K562 (cell line): ENCODE measurements around the gene CCDC136. TPM values are rescaled to one million over a fixed set of nuclear protein-coding genes. Genes with fewer than 3 reads are reported as not detected.

Source experiments
- BHLHE40 ChIP-seq: IDR thresholded peaks from 2 replicates; pipeline ENCODE4 v1.6.1; 2011; ENCODE audit warnings: low read length, improper control_type of control experiment
- CAMTA2 ChIP-seq: fragments of 250-450 bp; sonication (Bioruptor Pico); conservative IDR thresholded peaks from 2 replicates; pipeline ENCODE4 v1.5.1; 2022
- CCAR2 ChIP-seq: fragments of 200-400 bp; formaldehyde crosslinking; IDR thresholded peaks from 2 replicates; pipeline ENCODE4 v1.6.1; 2017; ENCODE audit warnings: mild to moderate bottlenecking, low read depth, low read length
- CHD1 ChIP-seq: fragments of 200-600 bp; sonication (generic); IDR thresholded peaks from one replicate; pipeline ENCODE4 v1.6.1; 2012; ENCODE audit warnings: mild to moderate bottlenecking, moderate library complexity, low read length, inconsistent platforms
- CTBP1 ChIP-seq: fragments of 450-650 bp; IDR thresholded peaks from 2 replicates; pipeline ENCODE4 v1.6.1; 2016; ENCODE audit warnings: borderline replicate concordance
- ERF ChIP-seq: fragments of 450-650 bp; formaldehyde crosslinking; IDR thresholded peaks from 2 replicates; pipeline ENCODE4 v1.4.0; 2020; ENCODE audit warnings: mild to moderate bottlenecking, mixed read lengths
- HDAC8 ChIP-seq: fragments of 450-650 bp; IDR thresholded peaks from 2 replicates; pipeline ENCODE4 v1.6.1; 2016; ENCODE audit warnings: mild to moderate bottlenecking, missing genetic modification characterization, moderate library complexity, missing compliant biosample characterization
- KHSRP ChIP-seq: fragments of 450-650 bp; IDR thresholded peaks from 2 replicates; pipeline ENCODE4 v1.6.1; 2017
- SUPT5H ChIP-seq: fragments of 450-650 bp; IDR thresholded peaks from 2 replicates; pipeline ENCODE4 v1.6.1; 2016
- TCF3 ChIP-seq: sonication (generic); formaldehyde crosslinking; IDR thresholded peaks from 2 replicates; pipeline ENCODE4 v1.4.0; 2020; ENCODE audit warnings: mild to moderate bottlenecking, missing genetic modification reagents
- ZNF217 ChIP-seq: sonication (generic); formaldehyde crosslinking; IDR thresholded peaks from 2 replicates; pipeline ENCODE4 v1.8.0; 2022; ENCODE audit warnings: mild to moderate bottlenecking, missing genetic modification reagents
- ZNF282 ChIP-seq: sonication (generic); formaldehyde crosslinking; IDR thresholded peaks from 2 replicates; pipeline ENCODE4 v1.8.1; 2023; ENCODE audit warnings: missing genetic modification reagents
- ZNF696 ChIP-seq: fragments of 250-450 bp; sonication (Bioruptor Pico); conservative IDR thresholded peaks from 2 replicates; pipeline ENCODE4 v1.4.0; 2020; ENCODE audit warnings: mild to moderate bottlenecking, moderate library complexity
- ZNF699 ChIP-seq: fragments of 250-450 bp; sonication (Bioruptor Pico); IDR thresholded peaks from 2 replicates; pipeline ENCODE4 v1.8.0; 2021; ENCODE audit warnings: mild to moderate bottlenecking, moderate library complexity; ENCODE audit not compliant: insufficient replicate concordance
- ZNF76 ChIP-seq: fragments of 250-450 bp; sonication (Bioruptor Pico); IDR thresholded peaks from 2 replicates; pipeline ENCODE4 v1.4.0; 2020; ENCODE audit warnings: mild to moderate bottlenecking, moderate library complexity, borderline replicate concordance
- polyA plus RNA-seq, 8 experiments: library from polyadenylated mRNA; depleted of rRNA in 4 of 8; stranded (reverse) in 5 of 8; unstranded in 3 of 8; fragments of >200 nt; fragmentation: Nextera tagmentation in 2 of 8; fragmentation: Illumina TruSeq in 1 of 8; extraction: Ambion mirVana in 2 of 8; extraction: Trizol in 1 of 8; gene quantifications; 2 replicates each; pipeline versions ENCODE4 v1.2.1 to v1.2.3, GENCODE V29; 2011 to 2014; ENCODE audit warnings: inconsistent platforms in 1 of 8, missing spikeins in 1 of 8
- total RNA-seq, 7 experiments: library from RNA; depleted of rRNA in 6 of 7; stranded (reverse); fragments of >200 nt in 6 of 7; fragmentation: Illumina TruSeq in 2 of 7; extraction: Trizol in 2 of 7; gene quantifications; 2 replicates each; pipeline versions ENCODE4 v1.2.1 to v1.2.3, GENCODE V29; 2011 to 2021; ENCODE audit warnings: low replicate concordance in 1 of 7
- TF ChIP-seq, protein P1 (sequence below): fragments of 450-650 bp; IDR thresholded peaks from 2 replicates; pipeline ENCODE4 v1.6.1; 2016; ENCODE audit warnings: antibody characterized with exemption
- TF ChIP-seq, protein P2 (sequence below): fragments of 450-650 bp; IDR thresholded peaks from 2 replicates; pipeline ENCODE4 v1.6.1; 2014; ENCODE audit warnings: low read depth, mild to moderate bottlenecking, moderate library complexity, borderline replicate concordance
- TF ChIP-seq, protein P3 (sequence below): sonication (generic); formaldehyde crosslinking; IDR thresholded peaks from 2 replicates; pipeline ENCODE4 v1.8.0; 2022; ENCODE audit warnings: mild to moderate bottlenecking, low read depth, missing genetic modification reagents
- TF ChIP-seq, protein P4 (sequence below), 2 experiments: fragments of 450-650 bp; conservative IDR thresholded peaks; 2 replicates each; pipeline ENCODE4 v1.6.1; 2017; ENCODE audit warnings: mild to moderate bottlenecking in 2 of 2, moderate library complexity in 2 of 2
- TF ChIP-seq, protein P5 (sequence below), 2 experiments: fragments of 450-650 bp in 1 of 2; sonication (generic) in 1 of 2; formaldehyde crosslinking; conservative IDR thresholded peaks; 2 replicates each; pipeline versions ENCODE4 v1.4.0 to v1.8.1; 2020 to 2022; ENCODE audit warnings: mild to moderate bottlenecking in 1 of 2, missing genetic modification reagents in 1 of 2

The CCDC136 gene
- total and polyA plus RNA-seq, 9 of the 15 experiments (the other 6 are each of a cell fraction or from before 2014, with no cell fraction given), result 2.4 to 40.8 (median 26.5) TPM

DNA sequence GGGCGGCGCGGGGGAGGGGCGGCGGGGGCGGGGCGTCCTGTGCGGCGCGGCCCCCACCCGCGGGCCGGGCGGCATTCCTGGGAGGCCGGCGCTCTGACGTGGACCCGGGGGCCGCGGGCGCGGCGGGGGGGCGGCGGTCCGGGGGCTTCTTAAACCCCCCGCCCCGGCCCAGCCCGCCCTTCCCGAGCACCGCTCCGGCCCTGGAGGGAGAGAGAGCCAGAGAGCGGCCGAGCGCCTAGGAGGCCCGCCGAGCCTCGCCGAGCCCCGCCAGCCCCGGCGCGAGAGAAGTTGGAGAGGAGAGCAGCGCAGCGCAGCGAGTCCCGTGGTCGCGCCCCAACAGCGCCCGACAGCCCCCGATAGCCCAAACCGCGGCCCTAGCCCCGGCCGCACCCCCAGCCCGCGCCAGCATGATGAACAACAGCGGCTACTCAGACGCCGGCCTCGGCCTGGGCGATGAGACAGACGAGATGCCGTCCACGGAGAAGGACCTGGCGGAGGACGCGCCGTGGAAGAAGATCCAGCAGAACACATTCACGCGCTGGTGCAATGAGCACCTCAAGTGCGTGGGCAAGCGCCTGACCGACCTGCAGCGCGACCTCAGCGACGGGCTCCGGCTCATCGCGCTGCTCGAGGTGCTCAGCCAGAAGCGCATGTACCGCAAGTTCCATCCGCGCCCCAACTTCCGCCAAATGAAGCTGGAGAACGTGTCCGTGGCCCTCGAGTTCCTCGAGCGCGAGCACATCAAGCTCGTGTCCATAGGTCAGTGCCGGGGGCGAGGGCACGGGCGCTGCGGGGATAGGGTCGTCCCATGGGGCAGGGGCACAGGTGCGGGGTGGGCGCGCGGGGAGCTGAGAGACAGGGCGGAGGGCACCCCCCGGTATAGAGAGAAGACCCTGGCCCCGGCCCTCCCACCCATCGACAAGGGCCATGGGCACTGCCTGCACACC is 38.7 kb downstream of the CCDC136 start, which contains the start of gene FLNC (continued):
- TF ChIP-seq, protein P1, sequence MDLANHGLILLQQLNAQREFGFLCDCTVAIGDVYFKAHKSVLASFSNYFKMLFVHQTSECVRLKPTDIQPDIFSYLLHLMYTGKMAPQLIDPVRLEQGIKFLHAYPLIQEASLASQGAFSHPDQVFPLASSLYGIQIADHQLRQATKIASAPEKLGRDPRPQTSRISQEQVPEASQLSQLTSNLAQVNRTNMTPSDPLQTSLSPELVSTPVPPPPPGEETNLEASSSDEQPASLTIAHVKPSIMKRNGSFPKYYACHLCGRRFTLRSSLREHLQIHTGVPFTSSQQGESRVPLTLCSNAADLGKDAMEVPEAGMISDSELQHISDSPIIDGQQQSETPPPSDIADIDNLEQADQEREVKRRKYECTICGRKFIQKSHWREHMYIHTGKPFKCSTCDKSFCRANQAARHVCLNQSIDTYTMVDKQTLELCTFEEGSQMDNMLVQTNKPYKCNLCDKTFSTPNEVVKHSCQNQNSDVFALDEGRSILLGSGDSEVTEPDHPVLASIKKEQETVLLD, result peak; percentile 69
- TF ChIP-seq SUPT5H, result peak; percentile 44
- no peak for TF ChIP-seq ZNF696 (CRISPR knock-in tag)
- TF ChIP-seq ZNF699 (CRISPR knock-in tag), result no peak
- TF ChIP-seq BHLHE40, result no peak
- TF ChIP-seq CHD1, result peak; percentile 95
- TF ChIP-seq CTBP1, result peak; percentile 36
- no peak for TF ChIP-seq CCAR2
- TF ChIP-seq, protein P2, sequence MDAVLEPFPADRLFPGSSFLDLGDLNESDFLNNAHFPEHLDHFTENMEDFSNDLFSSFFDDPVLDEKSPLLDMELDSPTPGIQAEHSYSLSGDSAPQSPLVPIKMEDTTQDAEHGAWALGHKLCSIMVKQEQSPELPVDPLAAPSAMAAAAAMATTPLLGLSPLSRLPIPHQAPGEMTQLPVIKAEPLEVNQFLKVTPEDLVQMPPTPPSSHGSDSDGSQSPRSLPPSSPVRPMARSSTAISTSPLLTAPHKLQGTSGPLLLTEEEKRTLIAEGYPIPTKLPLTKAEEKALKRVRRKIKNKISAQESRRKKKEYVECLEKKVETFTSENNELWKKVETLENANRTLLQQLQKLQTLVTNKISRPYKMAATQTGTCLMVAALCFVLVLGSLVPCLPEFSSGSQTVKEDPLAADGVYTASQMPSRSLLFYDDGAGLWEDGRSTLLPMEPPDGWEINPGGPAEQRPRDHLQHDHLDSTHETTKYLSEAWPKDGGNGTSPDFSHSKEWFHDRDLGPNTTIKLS, result peak; percentile 22; the same call in 1 of the 2 replicates
- TF ChIP-seq ZNF76 (CRISPR knock-in tag), result 0 out of 2 replicates have a peak, but pooled peaks have one; percentile 64
- no peak for TF ChIP-seq ZNF282 (CRISPR knock-in tag)
- TF ChIP-seq CAMTA2 (CRISPR knock-in tag), result no peak
- TF ChIP-seq, protein P3, sequence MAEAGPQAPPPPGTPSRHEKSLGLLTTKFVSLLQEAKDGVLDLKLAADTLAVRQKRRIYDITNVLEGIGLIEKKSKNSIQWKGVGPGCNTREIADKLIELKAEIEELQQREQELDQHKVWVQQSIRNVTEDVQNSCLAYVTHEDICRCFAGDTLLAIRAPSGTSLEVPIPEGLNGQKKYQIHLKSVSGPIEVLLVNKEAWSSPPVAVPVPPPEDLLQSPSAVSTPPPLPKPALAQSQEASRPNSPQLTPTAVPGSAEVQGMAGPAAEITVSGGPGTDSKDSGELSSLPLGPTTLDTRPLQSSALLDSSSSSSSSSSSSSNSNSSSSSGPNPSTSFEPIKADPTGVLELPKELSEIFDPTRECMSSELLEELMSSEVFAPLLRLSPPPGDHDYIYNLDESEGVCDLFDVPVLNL (CRISPR knock-in tag), result peak; percentile 67; the same call in 1 of the 2 replicates
- TF ChIP-seq KHSRP, result no peak
- TF ChIP-seq, protein P4, sequence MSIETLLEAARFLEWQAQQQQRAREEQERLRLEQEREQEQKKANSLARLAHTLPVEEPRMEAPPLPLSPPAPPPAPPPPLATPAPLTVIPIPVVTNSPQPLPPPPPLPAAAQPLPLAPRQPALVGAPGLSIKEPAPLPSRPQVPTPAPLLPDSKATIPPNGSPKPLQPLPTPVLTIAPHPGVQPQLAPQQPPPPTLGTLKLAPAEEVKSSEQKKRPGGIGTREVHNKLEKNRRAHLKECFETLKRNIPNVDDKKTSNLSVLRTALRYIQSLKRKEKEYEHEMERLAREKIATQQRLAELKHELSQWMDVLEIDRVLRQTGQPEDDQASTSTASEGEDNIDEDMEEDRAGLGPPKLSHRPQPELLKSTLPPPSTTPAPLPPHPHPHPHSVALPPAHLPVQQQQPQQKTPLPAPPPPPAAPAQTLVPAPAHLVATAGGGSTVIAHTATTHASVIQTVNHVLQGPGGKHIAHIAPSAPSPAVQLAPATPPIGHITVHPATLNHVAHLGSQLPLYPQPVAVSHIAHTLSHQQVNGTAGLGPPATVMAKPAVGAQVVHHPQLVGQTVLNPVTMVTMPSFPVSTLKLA (conservative IDR thresholded peaks at IDR 0.05), result peak in 1 of 2 experiments; percentile 48; a peak in 2 of 4 replicates
- no peak for TF ChIP-seq HDAC8 (tag)
- peak; percentile 26; the same call in 1 of the 2 replicates for TF ChIP-seq TCF3 (CRISPR knock-in tag)
- TF ChIP-seq, protein P5, sequence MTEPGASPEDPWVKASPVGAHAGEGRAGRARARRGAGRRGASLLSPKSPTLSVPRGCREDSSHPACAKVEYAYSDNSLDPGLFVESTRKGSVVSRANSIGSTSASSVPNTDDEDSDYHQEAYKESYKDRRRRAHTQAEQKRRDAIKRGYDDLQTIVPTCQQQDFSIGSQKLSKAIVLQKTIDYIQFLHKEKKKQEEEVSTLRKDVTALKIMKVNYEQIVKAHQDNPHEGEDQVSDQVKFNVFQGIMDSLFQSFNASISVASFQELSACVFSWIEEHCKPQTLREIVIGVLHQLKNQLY (CRISPR knock-in tag; conservative IDR thresholded peaks at IDR 0.05), result peak in 1 of 2 experiments; percentile 90; a peak in 2 of 4 replicates
- peak; percentile 80; the same call in 1 of the 2 replicates for TF ChIP-seq ERF (CRISPR knock-in tag)
- TF ChIP-seq ZNF217, result no peak
